SKM-1 treated with dmso at 0.1 percent for 144 hours (cell line): ENCODE measurements around the gene CTBP2.

Source experiments
- DNase-seq: peaks from one replicate; lab custom pipeline; 2025; ENCODE audit not compliant: unreplicated experiment; lab: John Stamatoyannopoulos, UW

The CTBP2 gene

GRCh38 chr10:125144693-125145623, 15.4 kb downstream of the CTBP2 start:
- DNase-seq = no peak

GRCh38 chr10:125144206-125144605, 16.2 kb downstream of the CTBP2 start:
- DNase-seq = no peak

- DNase-seq = no peak
Measured at GRCh38 chr10:125142946-125143345, 17.4 kb downstream of the CTBP2 start.

- no peak for DNase-seq
Measured at GRCh38 chr10:125141860-125142484, 18.4 kb downstream of the CTBP2 start.

GRCh38 chr10:125141150-125141859, 19.1 kb downstream of the CTBP2 start:
- no peak for DNase-seq

- DNase-seq = no peak
Measured at GRCh38 chr10:125140151-125140550, 20.2 kb downstream of the CTBP2 start.

GRCh38 chr10:125137601-125138438, 22.5 kb downstream of the CTBP2 start:
- no peak for DNase-seq

GRCh38 chr10:125136087-125136486, 24.3 kb downstream of the CTBP2 start:
- no peak for DNase-seq

- no peak for DNase-seq
Measured at GRCh38 chr10:125135771-125136035, 24.7 kb downstream of the CTBP2 start.

GRCh38 chr10:125134916-125135770, 25.2 kb downstream of the CTBP2 start:
- no peak for DNase-seq

- no peak for DNase-seq
Measured at GRCh38 chr10:125134483-125134848, 25.9 kb downstream of the CTBP2 start.

GRCh38 chr10:125133696-125134482, 26.5 kb downstream of the CTBP2 start:
- DNase-seq = no peak

- no peak for DNase-seq
Measured at GRCh38 chr10:125132344-125132743, 28.0 kb downstream of the CTBP2 start.

- no peak for DNase-seq
Measured at GRCh38 chr10:125130916-125131315, 29.4 kb downstream of the CTBP2 start.

- no peak for DNase-seq
Measured at GRCh38 chr10:125130260-125130659, 30.1 kb downstream of the CTBP2 start.

- DNase-seq = no peak
Measured at GRCh38 chr10:125129076-125129458, 31.3 kb downstream of the CTBP2 start.

- no peak for DNase-seq
Measured at GRCh38 chr10:125128397-125129075, 31.8 kb downstream of the CTBP2 start.

- DNase-seq = no peak
Measured at GRCh38 chr10:125127986-125128385, 32.4 kb downstream of the CTBP2 start.

GRCh38 chr10:125127110-125127509, 33.3 kb downstream of the CTBP2 start:
- no peak for DNase-seq
